ENCODE data around the gene STBD1. TPM values are rescaled to one million over a fixed set of nuclear protein-coding genes. Genes with fewer than 3 reads are reported as not detected.

STBD1 gene
- total and polyA plus RNA-seq, 2 of the 4 experiments (the other 2 are of a cell fraction) = 1.7 to 3.0 TPM

- no TSS peak for BruUV-seq (replicated peaks)
- no peak overlapping the region for H2BK120ac ChIP-seq (ENCODE audit: low read depth, low read length)
- H3K4me2 ChIP-seq (ENCODE audit: low read depth, low read length) = no peak overlapping the region
- H4K20me1 ChIP-seq (ENCODE audit: insufficient read depth, low read length) = no peaks in the 10 kb centered on the region
- no peak overlapping the region for H2AFZ ChIP-seq (replicated peaks; ENCODE audit: low read length, poor library complexity)
- H3K9me3 ChIP-seq (ENCODE audit: control insufficient read depth, insufficient read depth, low read length) = no peaks in the 10 kb centered on the region
- intact Hi-C loops (cut with micrococcal nuclease) (no loop called here), in situ Hi-C loops (cut with MboI; ENCODE audit: low sequenced_read_pairs) (no loop called here), dilution Hi-C loops (cut with HindIII; ENCODE audit: low sequenced_read_pairs, unreplicated experiment) (no loop called here)
- H2BK5ac ChIP-seq (ENCODE audit: low read depth, low read length, poor library complexity, severe bottlenecking) = no peak overlapping the region
- ATAC-seq (ENCODE audit: low read depth) = no peak
- no peak overlapping the region for H2BK15ac ChIP-seq (ENCODE audit: low read depth, low read length)
- TF ChIP-seq SMC3 (IDR thresholded peaks at IDR 0.05; ENCODE audit: low read depth, low read length) (no peak), MAZ (IDR thresholded peaks at IDR 0.05; ENCODE audit: borderline replicate concordance, low read depth, low read length) (no peak), MXI1 (IDR thresholded peaks at IDR 0.05; ENCODE audit: borderline replicate concordance, low read depth, low read length) (no peak), MAFK (IDR thresholded peaks at IDR 0.05; ENCODE audit: low read depth, low read length) (no peak), RCOR1 (IDR thresholded peaks at IDR 0.05; ENCODE audit: insufficient replicate concordance, low read length) (no peak), POLR2A (IDR thresholded peaks at IDR 0.05; ENCODE audit: low read depth, low read length) (no peak), RAD21 (IDR thresholded peaks at IDR 0.05; ENCODE audit: low read length) (no peak), USF2 (IDR thresholded peaks at IDR 0.05; ENCODE audit: low read depth, low read length) (no peak), CEBPB (IDR thresholded peaks at IDR 0.05; ENCODE audit: low read depth, low read length) (no peak), BHLHE40 (IDR thresholded peaks at IDR 0.05; ENCODE audit: low read depth, low read length) (no peak)
- TF ChIP-seq, protein P1, sequence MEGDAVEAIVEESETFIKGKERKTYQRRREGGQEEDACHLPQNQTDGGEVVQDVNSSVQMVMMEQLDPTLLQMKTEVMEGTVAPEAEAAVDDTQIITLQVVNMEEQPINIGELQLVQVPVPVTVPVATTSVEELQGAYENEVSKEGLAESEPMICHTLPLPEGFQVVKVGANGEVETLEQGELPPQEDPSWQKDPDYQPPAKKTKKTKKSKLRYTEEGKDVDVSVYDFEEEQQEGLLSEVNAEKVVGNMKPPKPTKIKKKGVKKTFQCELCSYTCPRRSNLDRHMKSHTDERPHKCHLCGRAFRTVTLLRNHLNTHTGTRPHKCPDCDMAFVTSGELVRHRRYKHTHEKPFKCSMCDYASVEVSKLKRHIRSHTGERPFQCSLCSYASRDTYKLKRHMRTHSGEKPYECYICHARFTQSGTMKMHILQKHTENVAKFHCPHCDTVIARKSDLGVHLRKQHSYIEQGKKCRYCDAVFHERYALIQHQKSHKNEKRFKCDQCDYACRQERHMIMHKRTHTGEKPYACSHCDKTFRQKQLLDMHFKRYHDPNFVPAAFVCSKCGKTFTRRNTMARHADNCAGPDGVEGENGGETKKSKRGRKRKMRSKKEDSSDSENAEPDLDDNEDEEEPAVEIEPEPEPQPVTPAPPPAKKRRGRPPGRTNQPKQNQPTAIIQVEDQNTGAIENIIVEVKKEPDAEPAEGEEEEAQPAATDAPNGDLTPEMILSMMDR (conservative IDR thresholded peaks at IDR 0.05; ENCODE audit: low read depth, low read length) = no peak
- TF ChIP-seq, protein P2, sequence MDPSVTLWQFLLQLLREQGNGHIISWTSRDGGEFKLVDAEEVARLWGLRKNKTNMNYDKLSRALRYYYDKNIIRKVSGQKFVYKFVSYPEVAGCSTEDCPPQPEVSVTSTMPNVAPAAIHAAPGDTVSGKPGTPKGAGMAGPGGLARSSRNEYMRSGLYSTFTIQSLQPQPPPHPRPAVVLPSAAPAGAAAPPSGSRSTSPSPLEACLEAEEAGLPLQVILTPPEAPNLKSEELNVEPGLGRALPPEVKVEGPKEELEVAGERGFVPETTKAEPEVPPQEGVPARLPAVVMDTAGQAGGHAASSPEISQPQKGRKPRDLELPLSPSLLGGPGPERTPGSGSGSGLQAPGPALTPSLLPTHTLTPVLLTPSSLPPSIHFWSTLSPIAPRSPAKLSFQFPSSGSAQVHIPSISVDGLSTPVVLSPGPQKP (IDR thresholded peaks at IDR 0.05; ENCODE audit: borderline replicate concordance, low read depth, low read length) = no peak
- no peaks in the 10 kb centered on the region for H3K79me1 ChIP-seq (ENCODE audit: low read depth in 1 of 2, low read length in 2 of 2)
- no peak overlapping the region for H3K18ac ChIP-seq (ENCODE audit: low read depth, low read length)
- H2AK9ac ChIP-seq (replicated peaks; ENCODE audit: low read depth, low read length, poor library complexity) = no peak overlapping the region
- no peak overlapping the region for H3K9ac ChIP-seq (ENCODE audit: low read depth, low read length)
- H4K91ac ChIP-seq (ENCODE audit: insufficient read depth, low read depth, low read length) = no peak overlapping the region
- no peaks in the 10 kb centered on the region for H3K36me3 ChIP-seq (ENCODE audit: control insufficient read depth, insufficient read depth, low read length)
- no peak overlapping the region for H3K4ac ChIP-seq (ENCODE audit: low read depth, low read length)
- no peaks in the 10 kb centered on the region for H3K4me1 ChIP-seq (ENCODE audit: control insufficient read depth, insufficient read depth, low read length)
- ChIA-PET POLR2A (ENCODE audit: unreplicated experiment) (no interaction called here), CTCF (no interaction called here)
- H3K9me1 ChIP-seq (ENCODE audit: insufficient read depth, low read length) = peaks cover 2% of the 10 kb centered on the region; the same call in 1 of the 2 replicates
- WGBS, 2 experiments (ENCODE audit: extremely low coverage in 2 of 2, insufficient read length in 1 of 2) = no CpG with 5 or more reads among the region's 9 CpGs
- no peak overlapping the region for H2BK20ac ChIP-seq (ENCODE audit: low read depth, low read length)
- H3K56ac ChIP-seq (ENCODE audit: extremely low read depth, insufficient read depth, low read length) = no peak overlapping the region
- peaks cover 35% of the 10 kb centered on the region for H3K27me3 ChIP-seq (ENCODE audit: control insufficient read depth, insufficient read depth, low read length)
- H2AK5ac ChIP-seq (ENCODE audit: low read depth, low read length) = no peak overlapping the region
- H3K23ac ChIP-seq (ENCODE audit: low read depth, low read length) = no peak overlapping the region
- no peak overlapping the region for H4K5ac ChIP-seq (ENCODE audit: low read depth, low read length)
- no peak overlapping the region for H4K8ac ChIP-seq (ENCODE audit: low read depth in 2 of 2, low read length in 2 of 2)
- DNase-seq = no peak
- H3K27ac ChIP-seq (ENCODE audit: insufficient read depth, low read length) = no peak overlapping the region
- no peak overlapping the region for H3K14ac ChIP-seq (replicated peaks; ENCODE audit: low read depth, low read length)
- no peak overlapping the region for H3K4me3 ChIP-seq (ENCODE audit: insufficient read depth, low read depth, low read length)
Measured at GRCh38 chr4:76276813-76277212, 29.7 kb upstream of the STBD1 start.

Measured in IMR-90 (cell line).